NOMO-1 treated with DMSO at 0.1 percent for 48 hours (cell line): ENCODE results near the gene SLC11A1.

Experiments
- DNase-seq: peaks from one replicate; lab custom pipeline; 2025; ENCODE audit not compliant: unreplicated experiment; lab: John Stamatoyannopoulos, UW

SLC11A1 gene, protein sequence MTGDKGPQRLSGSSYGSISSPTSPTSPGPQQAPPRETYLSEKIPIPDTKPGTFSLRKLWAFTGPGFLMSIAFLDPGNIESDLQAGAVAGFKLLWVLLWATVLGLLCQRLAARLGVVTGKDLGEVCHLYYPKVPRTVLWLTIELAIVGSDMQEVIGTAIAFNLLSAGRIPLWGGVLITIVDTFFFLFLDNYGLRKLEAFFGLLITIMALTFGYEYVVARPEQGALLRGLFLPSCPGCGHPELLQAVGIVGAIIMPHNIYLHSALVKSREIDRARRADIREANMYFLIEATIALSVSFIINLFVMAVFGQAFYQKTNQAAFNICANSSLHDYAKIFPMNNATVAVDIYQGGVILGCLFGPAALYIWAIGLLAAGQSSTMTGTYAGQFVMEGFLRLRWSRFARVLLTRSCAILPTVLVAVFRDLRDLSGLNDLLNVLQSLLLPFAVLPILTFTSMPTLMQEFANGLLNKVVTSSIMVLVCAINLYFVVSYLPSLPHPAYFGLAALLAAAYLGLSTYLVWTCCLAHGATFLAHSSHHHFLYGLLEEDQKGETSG

DNA sequence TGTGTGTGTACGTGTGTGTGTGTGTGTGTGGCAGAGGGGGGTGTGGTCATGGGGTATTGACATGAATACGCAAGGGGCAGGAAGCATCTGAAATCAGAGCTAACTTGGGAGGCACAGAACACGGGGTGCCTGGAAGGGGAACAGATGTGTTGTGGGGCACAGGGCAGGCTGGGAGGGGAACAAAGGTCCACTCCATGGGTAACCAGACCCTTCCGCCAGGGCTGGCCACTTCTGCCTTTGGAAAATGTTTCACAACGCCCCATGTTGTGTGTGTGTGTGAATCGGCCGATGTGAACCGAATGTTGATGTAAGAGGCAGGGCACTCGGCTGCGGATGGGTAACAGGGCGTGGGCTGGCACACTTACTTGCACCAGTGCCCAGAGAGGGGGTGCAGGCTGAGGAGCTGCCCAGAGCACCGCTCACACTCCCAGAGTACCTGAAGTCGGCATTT, at the start of gene SLC11A1:
Gene SLC11A1, plus strand, starts transcription at position 358 of the 451 bp plus-strand sequence. CDS start 96 bp downstream, outside the sequence.
- peak; percentile 62 for DNase-seq

DNA sequence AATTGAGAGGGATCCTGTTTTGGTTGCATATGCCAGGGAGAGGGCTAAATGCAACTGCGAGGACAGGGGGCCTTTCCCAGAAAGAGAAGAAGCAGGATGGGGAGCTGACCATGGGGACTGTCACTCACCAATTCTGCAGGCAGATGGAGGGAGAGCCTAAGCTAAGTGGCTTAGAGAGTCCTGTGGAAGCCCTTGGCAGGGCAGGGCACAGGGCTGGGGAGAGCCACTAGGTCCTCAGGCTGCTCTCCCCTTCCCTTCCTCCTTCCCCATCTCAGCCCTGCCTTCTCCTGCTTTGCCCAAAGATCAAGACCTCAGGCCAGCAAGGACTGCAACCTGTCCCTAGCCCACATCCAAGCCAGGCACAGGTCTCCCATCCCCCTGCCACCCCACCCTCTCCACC, 49.8 kb upstream of the SLC11A1 start:
- no peak for DNase-seq

DNA sequence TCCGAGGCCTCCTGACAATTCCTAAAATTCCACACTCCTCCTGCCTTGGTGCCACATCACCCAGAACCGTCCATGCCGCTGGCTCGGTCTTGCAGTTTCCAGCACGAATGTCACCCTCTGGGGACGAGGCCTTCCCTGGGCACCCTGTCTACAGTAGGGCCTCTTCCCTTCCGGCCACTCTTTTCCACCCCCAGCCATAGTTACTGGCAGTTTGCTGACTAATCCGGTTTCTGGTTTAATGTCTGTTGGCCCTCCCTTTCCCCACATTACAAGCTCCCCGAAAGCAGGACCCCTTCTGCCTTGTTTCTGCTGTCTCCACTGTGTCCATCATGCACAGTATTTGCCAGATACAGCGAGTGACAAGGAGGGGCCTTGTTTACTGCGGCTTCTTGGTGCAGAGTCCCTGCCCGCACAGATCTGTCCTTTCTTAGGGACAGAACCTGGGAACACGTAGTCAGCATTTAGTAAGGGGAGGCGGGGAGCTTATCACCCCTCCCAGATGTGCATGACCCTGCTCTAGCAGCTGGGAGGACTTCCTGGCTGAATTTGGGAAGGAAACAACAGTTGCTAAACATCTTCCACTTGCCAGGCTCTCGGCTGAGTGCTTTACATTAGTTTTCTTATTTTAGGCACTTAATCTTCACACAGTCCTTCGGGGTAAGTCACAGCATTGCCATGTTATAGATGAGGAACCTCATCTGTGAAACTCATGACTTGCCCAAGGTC, 49.0 kb upstream of the SLC11A1 start:
- DNase-seq: peak; percentile 93

DNA sequence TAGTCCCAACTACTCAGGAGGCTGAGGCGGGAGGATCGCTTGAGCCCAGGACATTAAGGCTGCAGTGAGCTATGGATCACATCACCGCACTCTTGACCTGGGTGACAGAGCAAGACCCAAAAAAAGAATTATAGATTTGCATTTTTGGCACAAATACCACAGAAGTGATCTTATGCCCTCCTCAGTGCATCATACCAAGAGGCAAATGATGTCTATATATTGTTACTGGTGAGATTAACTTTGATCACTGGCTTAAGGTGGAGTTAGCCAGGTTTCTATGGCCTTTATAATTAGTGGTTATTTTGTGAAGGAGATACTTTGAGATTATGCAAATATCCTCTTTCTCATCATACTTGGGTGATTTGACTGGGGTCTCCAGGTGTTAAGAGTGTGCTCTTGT, 47.5 kb upstream of the SLC11A1 start:
- no peak for DNase-seq

DNA sequence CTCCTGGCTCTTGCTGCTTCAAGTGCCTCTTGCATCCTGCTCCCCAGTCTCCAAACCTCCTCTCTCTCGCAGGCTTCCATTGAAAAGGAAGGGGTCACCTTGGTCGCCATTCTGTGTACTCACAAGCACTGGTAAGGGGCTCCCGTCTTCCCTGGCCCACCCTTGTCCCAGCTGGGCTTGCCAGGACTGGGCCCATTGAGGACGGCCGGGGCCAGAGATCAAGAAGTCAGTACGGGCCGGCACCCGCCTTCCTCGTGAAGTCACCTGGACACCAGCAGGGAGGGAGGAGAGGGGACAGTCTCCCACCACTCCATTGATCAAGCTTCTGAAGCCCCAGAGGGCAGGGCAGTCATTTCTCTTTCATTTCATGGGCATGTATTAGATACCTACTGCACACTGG, 41.4 kb upstream of the SLC11A1 start:
- no peak for DNase-seq

DNA sequence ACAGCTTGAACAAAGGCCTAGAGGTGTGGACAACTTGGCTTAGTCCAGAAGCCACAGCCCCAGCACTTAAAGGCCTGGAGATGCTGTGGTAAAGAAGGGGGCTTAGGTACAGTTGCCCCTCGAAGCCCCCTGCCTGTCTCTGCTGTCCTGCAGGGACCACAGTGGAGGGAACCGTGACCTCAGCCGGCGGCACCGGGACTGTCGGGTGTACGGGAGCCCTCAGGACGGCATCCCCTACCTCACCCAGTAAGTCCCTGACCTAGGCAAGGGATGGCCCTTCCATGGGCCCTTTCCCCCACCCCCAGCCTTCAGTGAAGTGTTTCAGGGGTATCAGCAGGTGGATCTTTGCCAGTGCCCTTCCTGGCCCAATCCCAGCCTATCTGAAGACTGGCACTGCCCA, 40.7 kb upstream of the SLC11A1 start:
- DNase-seq: no peak

DNA sequence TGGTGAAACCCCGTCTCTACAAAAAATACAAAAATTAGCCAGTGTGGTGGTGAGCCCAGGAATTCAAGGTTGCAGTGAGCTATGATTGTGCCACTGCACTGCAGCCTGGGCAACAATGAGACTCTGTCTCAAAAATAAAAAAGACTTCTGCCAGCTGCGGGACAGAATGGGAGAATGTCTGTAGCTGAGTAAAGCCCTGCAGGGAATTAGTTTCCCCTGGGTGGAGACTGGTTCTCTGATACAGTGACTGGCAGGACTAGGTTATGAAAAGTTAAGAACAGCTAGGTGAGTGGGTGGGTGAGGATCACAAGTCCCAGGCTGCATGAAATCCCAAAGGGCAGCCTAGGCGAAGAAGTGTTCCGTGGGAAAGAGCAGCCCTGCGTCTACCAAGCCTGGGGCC, 39.2 kb upstream of the SLC11A1 start:
- DNase-seq: no peak

DNA sequence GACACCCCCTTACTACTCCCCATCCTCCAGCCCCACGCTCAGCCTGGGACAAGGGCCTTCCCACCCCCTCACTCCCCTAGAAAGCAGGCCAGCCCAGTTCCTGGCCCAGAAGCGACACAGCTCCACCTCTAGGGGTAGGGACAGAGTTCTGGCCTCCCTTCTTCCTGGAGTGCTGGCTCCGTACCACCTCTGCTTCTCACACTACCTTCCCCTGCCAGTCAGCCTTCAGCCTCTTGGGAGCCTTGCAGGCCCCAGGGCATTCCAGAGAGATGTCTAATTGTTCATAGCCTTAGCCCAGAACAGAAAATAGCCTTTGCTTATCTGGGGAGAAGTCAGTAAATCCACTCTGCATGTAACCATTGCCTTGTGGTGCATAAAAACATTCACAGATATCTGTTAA, 38.5 kb upstream of the SLC11A1 start:
- no peak for DNase-seq

DNA sequence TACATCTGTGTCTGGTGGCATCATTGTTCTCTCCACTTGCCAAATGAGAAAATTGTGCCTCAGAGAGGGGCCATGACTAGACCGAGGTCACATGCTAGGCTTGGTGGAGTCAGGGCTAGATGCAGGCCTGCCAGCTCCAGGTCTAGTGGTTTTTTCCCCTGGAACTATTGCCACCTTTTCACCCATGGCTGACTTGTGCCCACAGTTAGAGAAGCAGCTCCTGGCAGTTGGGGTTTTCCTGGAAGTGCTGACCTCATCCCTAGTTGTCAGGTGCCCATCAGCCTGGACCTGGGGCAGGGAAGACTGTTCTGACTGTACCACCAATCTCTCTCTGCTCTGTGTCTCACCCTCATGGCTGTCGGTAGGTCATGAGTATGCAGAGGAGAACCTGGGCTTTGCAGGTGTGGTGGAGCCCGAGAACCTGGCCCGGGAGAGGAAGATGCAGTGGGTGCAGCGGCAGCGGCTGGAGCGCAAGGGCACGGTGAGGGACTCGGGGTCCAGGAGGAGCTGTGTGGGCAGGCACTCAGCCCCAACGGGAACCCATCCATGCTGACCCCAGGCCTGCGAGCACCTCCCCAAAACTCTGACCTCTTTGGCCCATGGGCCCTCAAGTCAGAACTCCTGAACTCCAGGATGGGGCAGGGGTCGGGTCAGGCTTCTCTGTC, 37.9 kb upstream of the SLC11A1 start:
- DNase-seq: no peak

DNA sequence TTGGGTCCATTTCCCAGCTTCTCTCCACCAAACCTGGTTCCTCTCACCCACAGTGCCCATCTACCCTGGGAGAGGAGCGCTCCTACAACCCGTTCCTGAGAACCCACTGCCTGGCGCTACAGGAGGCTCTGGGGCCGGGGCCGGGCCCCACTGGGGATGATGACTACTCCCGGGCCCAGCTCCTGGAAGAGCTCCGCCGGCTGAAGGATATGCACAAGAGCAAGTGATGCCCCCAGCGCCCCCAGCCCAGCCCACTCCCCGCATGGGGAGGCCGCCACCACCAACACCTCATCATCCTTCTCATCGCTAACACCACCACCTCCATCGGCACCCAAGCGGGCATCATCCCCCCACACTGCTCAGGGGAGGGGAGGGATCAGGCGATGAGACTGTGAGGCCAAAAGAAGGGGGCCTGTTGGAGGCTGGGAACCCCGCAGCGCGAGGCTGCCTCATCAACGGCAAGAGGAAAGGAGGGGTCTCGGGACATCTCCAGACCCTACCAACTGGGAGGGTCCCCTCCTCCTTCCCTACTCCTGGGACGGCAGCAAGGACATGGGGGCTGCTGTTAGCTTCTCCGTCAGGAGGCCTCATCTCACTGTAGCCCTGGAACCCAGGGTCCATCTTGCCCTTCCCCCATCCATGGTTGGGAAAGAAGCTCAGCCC, 37.2 kb upstream of the SLC11A1 start:
- no peak for DNase-seq

DNA sequence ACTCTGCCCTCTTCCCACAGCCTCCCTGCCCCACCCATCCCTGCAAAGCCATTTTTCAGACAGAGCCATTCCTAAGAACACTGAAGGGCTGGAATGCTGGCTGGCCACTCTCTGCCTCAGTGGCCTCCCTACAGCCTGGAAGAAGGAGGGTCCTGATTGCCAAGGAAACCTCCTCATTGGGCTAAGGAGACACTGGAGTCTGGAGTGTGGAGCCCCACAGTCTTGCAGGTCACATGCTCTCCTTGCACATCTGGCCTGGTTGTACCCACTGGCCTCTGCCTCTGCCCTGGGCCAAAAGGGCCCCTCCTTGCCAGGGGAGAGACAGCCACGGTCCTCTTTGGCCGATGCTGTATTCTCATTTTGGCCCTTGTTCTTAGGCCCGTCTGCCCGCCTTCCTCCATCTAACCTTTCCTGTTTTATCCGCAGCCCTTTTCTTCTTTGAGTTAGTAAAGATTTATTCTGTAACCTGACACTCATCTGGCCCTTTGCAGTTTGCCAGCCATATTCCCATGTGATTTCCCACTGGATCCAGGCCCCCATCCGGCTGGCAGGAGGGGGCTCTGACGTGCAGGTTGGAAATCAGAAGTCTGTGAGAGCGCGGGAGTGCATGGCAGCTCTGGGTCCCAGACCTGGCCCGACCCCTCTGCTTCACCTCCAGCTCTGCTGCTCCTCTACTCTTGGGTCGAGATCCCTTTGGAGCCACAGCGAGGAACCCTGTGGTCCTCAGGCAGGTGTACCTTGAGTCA, 36.4 kb upstream of the SLC11A1 start:
- no peak for DNase-seq

DNA sequence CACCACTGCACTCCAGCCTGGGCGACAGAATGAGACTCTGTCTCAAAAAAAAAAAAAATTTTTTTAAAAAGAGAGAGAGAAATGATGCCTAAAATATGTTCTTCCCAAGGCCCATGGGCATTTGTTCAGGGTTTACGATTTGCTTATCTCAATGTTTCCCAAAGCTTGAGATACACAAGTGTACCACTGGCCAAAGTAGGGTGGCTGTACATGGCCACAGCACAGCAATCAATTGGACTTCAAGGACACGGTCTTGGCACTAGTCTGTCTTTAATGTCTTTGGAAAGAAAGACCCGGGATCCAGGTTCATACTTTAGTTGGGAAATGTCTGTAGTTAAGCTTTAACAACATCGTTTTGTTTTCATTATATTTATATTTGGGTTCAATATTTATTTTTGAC, 34.9 kb upstream of the SLC11A1 start:
- DNase-seq: no peak

DNA sequence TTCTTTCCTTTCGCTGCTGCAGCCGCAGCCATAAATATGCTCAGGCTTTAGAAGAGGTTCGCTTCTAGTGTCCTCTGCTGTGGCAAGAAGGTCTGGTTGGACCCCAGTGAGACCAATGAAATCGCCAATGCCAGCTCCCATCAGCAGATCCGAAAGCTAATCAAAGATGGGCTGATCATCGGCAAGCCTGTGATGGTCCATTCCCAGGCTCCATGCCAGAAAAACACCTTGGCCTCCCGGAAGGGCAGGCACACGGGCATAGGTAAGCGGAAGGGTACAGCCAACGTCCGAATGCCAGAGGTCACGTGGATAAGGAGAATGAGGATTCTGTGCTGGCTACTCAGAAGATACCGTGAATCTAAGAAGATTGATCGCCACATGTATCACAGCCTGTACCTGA, 28.0 kb upstream of the SLC11A1 start:
- no peak for DNase-seq

DNA sequence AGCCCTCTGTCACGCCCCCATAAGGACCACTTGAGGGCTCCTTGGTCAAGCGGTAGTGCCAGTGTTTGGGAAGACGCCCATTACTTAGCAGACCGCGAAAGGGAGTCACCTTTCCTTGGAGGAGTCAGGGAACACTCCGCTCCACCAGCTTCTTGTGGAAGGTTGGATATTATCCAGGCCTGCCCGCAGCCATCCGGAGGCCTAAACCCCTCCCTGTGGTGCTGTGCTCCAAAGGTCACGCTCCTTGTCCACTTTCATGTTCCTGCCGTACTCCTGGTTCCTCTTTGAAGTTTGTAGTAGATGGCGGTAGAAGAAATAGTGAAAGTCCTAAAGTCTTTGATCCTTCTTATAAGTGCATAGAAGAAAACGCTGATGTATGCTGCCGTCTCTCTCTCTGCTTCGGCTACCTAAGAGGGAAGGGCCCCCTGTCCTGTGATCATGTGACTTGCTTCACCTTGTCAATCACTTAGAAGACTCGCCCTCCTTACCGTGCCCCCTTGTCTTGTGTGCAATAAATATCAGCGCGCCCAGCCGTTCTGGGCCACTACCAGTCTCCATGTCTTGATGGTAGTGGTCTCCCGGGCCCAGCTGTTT, 27.1 kb upstream of the SLC11A1 start:
- no peak for DNase-seq

DNA sequence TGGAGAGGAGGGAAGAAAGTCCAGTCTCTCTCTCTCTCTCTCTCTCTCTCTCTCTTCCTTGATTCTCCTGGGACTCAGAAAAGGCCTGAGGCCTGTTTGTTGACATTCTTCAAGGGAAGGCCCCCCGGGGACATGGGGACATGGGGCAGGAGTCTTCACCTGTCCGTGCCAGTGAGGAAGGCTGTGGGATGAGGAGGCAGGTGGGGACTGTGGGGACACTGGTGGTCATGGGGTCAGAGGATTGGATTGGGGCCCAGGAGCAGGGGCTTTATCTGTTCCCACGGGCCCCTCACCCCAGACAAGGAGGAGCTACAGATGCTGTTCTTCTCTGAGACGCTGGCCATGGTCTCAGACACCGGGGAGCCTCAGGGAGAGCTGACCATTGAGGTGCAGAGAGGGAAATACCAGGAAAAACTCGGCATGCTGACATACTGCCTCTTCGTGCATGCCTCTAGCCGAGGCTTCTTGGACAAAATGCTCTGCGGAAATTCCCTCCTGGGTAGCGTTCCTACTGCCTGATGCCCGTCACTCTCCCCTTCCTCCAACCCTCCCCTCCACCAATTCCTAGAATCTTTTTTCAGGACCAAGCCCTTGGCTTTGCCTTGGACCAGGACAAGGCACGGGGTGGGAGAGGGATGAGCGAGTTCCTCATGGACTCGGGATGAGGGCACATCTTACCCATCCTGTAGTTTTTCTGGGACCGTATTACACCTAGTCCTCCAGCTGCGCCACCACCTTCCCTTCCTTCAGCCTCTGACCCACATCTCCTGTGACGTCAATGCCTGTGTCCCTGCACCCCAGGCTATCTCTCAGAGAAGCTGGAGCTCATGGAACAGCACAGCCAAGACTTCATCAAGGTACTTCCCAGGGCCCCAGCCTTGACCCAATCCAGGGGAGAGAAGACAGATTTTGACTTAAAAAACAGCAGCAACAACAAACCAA, 24.6 kb upstream of the SLC11A1 start:
- DNase-seq: no peak

DNA sequence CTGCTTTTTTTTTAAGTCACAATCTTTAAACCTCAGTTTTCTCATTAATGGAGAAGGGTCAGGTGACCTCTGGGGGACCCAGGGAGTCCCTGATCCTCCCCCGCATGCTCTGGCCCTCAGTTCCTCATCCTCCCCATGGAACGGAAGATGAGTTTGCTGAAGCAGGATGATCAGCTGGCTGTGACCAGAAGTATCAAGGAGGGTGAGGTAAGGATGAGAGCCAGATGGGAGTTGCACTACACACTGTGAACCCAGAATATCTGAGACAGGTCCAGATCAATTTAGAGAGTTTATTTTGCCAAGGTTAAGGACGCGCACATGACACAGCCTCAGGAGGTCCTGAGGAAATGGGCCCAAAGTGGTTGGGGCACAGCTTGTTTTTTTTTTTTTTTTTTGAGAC, 21.6 kb upstream of the SLC11A1 start:
- DNase-seq: no peak

DNA sequence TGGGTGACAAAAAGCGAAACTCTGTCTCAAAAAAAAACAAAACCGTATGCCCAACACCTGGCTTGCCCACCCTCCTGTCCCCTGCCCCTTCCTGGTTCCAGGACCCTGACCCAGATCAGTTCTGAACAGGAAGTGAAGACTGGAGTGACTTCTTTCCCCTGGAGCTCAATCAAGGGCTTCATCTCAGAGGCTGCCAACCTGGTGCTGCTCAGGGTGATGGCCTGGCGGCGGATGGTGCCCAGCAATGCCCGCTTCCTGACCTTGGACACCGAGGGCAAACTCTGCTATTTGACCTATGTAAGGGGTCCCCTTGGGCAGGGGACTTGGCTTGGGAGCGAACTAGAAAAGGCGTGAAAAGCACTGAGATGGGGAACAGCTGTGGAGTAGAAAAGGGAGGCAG, 19.5 kb upstream of the SLC11A1 start:
- no peak for DNase-seq

DNA sequence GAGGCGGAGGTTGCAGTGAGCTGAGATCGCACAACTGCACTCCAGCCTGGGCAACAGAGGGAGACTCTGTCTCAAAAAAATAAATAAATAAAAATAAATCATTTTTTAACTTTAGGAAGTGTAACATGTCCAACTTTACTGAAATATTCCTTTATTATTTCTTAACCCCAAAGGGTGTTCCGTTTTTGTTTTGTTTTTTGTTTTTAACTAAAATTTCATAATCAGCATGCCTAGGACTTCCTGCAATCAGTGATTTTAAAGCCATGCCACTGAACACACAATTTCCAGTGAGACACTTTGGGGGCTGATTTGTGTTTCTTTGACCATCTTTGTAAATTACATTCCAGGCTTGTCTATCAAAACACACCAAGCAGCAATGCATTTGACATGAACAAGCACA, 18.3 kb upstream of the SLC11A1 start:
- DNase-seq: peak; percentile 49

DNA sequence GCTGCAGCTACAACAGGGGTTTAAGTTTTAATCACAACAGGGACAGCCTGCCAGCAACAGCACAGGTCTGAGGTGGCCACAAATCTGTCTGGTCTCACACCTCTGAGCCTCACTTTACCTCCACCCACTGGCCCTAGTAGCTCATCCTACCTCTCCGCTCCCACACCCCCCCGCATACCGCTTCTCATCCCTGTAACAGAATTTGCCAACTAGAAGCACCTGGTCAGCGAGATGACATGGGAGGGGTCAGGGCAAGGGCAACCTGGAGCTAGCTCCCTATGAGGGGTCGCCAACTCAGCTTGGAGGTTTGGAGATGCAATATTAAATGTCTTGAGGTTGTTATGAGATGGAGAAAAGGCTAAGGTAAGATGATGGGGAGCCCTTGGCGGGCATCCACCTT, 17.9 kb upstream of the SLC11A1 start:
- no peak for DNase-seq
